Measurements from ENCODE around the gene PHF12.

The PHF12 gene

DNA sequence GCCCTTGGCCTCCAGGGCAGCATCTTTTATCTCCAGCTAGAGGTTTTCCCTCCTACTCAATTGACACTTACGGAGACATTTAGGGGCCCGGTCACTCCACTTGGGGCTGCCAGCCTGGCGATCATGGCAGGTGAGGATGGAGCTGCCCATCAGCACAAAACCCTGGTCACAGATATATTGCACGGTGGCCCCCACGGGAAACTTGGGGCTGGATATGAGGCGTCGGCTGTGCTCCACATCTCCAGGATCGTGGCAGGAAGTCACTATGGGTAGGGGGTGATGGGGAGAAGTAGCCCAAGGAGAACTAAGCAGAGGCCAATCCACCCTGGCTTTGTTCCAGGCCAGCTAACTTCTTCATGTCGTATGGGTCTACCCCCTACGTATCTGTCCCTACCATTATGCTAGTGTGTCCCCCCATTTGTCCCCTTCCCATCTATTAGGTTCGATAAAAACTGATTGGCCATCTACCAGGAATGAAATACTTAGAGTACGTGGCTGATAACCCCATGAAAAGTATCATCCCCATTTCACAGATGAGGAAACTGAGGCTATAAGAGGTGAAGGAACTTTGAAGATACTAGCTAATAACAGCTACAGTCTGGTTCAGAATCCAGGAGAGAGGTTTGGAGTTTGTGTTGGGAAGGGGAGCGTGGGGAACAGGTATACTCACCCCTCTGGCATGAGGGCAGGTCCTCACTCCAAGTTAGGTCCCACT, 6.1 kb upstream of the PHF12 start:
- intact Hi-C loops (cut with DNase I; ENCODE audit: low total_unique reads) = no loop called here
- no peaks in the 10 kb centered on the region for H3K36me3 ChIP-seq
- H3K27ac ChIP-seq = no peak overlapping the region
- peak in 1 of 2 donors; percentile 58 for DNase-seq
- H3K27me3 ChIP-seq = peaks cover 0 to 16% of the 10 kb centered on the region in 2 donors
- no peak for TF ChIP-seq CTCF (IDR thresholded peaks at IDR 0.05)
- peaks cover 0 to 9% (median 6%) of the 10 kb centered on the region in 4 donors for H3K4me1 ChIP-seq
- no peak overlapping the region for H3K4me3 ChIP-seq
- no peaks in the 10 kb centered on the region for H3K9me3 ChIP-seq

DNA sequence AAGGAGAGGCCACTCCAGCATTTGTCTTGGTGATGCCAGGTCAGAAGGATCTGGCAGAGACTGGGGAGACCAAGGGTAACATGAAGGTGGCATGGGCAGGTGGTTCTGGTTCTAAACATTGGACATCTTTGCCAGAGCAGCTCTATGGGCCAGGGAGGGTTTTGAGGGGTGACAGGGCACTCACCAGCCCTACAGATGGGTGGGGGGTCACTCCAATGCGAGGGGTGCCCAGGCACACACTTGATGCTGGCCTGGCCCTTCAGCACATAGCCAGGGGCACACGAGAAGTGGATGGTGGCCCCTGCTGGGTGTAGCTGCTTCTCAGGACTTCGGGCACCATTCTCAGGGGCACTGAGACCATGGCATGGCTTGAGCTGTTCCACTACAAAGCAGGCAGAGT, 5.5 kb upstream of the PHF12 start:
- no peak overlapping the region for H3K27ac ChIP-seq
- intact Hi-C loops (cut with DNase I; ENCODE audit: low total_unique reads) = no loop called here
- H3K27me3 ChIP-seq = peaks cover 0 to 16% of the 10 kb centered on the region in 2 donors
- peak in 1 of 2 donors; percentile 31 for DNase-seq
- H3K4me1 ChIP-seq = peaks cover 0 to 9% (median 6%) of the 10 kb centered on the region in 4 donors
- H3K36me3 ChIP-seq = no peaks in the 10 kb centered on the region
- H3K9me3 ChIP-seq = no peaks in the 10 kb centered on the region
- no peak for TF ChIP-seq CTCF (IDR thresholded peaks at IDR 0.05)
- no peak overlapping the region for H3K4me3 ChIP-seq

- no peak for DNase-seq
- intact Hi-C loops (cut with DNase I; ENCODE audit: low total_unique reads) = no loop called here
- Histone ChIP-seq H3K4me3 (no peak overlapping the region), H3K27me3 (peaks cover 0 to 8% of the 10 kb centered on the region in 2 donors), H3K27ac (no peak overlapping the region), H3K4me1 (peaks cover 0 to 9% (median 6%) of the 10 kb centered on the region in 4 donors), H3K9me3 (no peaks in the 10 kb centered on the region), H3K36me3 (no peaks in the 10 kb centered on the region)
- TF ChIP-seq CTCF (IDR thresholded peaks at IDR 0.05) = no peak
Observed at GRCh38 chr17:28956112-28956511, 4.8 kb upstream of the PHF12 start.

- Histone ChIP-seq H3K9me3 (no peaks in the 10 kb centered on the region), H3K27ac (no peak overlapping the region), H3K27me3 (peaks cover 0 to 3% of the 10 kb centered on the region in 2 donors), H3K36me3 (no peaks in the 10 kb centered on the region), H3K4me1 (peaks cover 0 to 9% (median 6%) of the 10 kb centered on the region in 4 donors), H3K4me3 (no peak overlapping the region)
- peak in 1 of 2 donors; percentile 58 for DNase-seq
- no peak for TF ChIP-seq CTCF (IDR thresholded peaks at IDR 0.05)
- intact Hi-C loops (cut with DNase I; ENCODE audit: low total_unique reads) = no loop called here
Observed at GRCh38 chr17:28955408-28955807, 4.1 kb upstream of the PHF12 start.

DNA sequence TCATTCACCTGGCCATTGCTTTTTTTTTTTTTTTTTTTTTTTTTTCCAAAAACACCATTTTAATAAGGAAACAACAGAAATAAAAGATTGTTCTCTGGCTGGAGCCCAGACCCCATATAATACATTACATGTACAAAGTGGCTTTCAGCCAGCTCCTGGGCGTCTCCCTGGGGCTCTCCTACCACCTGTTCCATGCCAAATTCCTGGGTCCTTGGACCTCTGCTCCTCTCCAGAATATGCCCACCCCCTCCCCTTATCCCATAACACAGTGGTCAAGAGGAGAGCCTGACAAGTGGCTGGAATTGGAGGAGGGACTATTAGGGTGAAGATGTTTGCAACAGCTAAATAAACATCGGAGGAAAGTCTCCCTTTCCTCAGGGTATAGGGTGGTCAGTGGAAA, 3.6 kb upstream of the PHF12 start:
- Histone ChIP-seq H3K4me1 (peaks cover 0 to 9% (median 6%) of the 10 kb centered on the region in 4 donors), H3K4me3 (no peak overlapping the region), H3K36me3 (no peaks in the 10 kb centered on the region), H3K27ac (no peak overlapping the region), H3K27me3 (no peaks in the 10 kb centered on the region), H3K9me3 (no peaks in the 10 kb centered on the region)
- intact Hi-C loops (cut with DNase I; ENCODE audit: low total_unique reads) = loop anchor here (5.0 kb wide), 1 partner anchor 618 kb away; the partner anchor contains the start of genes IFT20 and TNFAIP1
- DNase-seq = peak in 1 of 2 donors; percentile 40
- TF ChIP-seq CTCF (IDR thresholded peaks at IDR 0.05) = no peak
